HEK293T (cell line): Measurements from ENCODE around the gene COL20A1.

ENCODE experiments used
- CTCF ChIA-PET: fragments of 350-600 bp; formaldehyde crosslinking; extraction: SDS; loops from one replicate; lab custom pipeline; 2021; ENCODE audit warnings: antibody characterized with exemption, inconsistent platforms; lab: Yijun Ruan, JAX
- POLR2A ChIA-PET: fragments of 350-600 bp; formaldehyde crosslinking; extraction: SDS; loops from one replicate; lab custom pipeline; 2020; ENCODE audit warnings: antibody characterized with exemption, inconsistent platforms; lab: Yijun Ruan, JAX
- DNase-seq: peaks from one replicate; pipeline ENCODE4 v3.0.0; 2012; ENCODE audit warnings: mixed read lengths; ENCODE audit errors: extremely low spot score
- ARNT ChIP-seq: fragments of 450-650 bp; IDR thresholded peaks from 2 replicates; pipeline ENCODE4 v1.6.1; 2017; ENCODE audit warnings: mild to moderate bottlenecking
- BHLHE40 ChIP-seq: fragments of 450-650 bp; IDR thresholded peaks from 2 replicates; pipeline ENCODE4 v1.6.1; 2016; ENCODE audit warnings: mild to moderate bottlenecking, moderate library complexity, borderline replicate concordance
- CTBP1 ChIP-seq: fragments of 450-650 bp; IDR thresholded peaks from 2 replicates; pipeline ENCODE4 v1.6.1; 2016; ENCODE audit warnings: borderline replicate concordance
- ELF4 ChIP-seq: fragments of 450-650 bp; IDR thresholded peaks from 2 replicates; pipeline ENCODE4 v1.6.1; 2017; ENCODE audit warnings: antibody characterized with exemption
- FOXA1 ChIP-seq: fragments of 450-650 bp; IDR thresholded peaks from 2 replicates; pipeline ENCODE4 v1.6.1; 2016; ENCODE audit warnings: mild to moderate bottlenecking
- FOXK2 ChIP-seq: fragments of 450-650 bp; IDR thresholded peaks from 2 replicates; pipeline ENCODE4 v1.6.1; 2016; ENCODE audit warnings: mild to moderate bottlenecking
- FOXM1 ChIP-seq: fragments of 450-650 bp; IDR thresholded peaks from 2 replicates; pipeline ENCODE4 v1.6.1; 2017; ENCODE audit warnings: mild to moderate bottlenecking, borderline replicate concordance
- HDGF ChIP-seq: fragments of 450-650 bp; IDR thresholded peaks from 2 replicates; pipeline ENCODE4 v1.6.1; 2017; ENCODE audit warnings: antibody characterized with exemption, borderline replicate concordance
- L3MBTL2 ChIP-seq: fragments of 450-650 bp; conservative IDR thresholded peaks from 2 replicates; pipeline ENCODE4 v1.6.1; 2016; ENCODE audit warnings: mild to moderate bottlenecking
- LEF1 ChIP-seq: fragments of 450-650 bp; IDR thresholded peaks from 2 replicates; pipeline ENCODE4 v1.6.1; 2017; ENCODE audit warnings: mild to moderate bottlenecking, borderline replicate concordance
- NFRKB ChIP-seq: fragments of 450-650 bp; IDR thresholded peaks from 2 replicates; pipeline ENCODE4 v1.6.1; 2016; ENCODE audit warnings: mild to moderate bottlenecking, moderate library complexity
- PKNOX1 ChIP-seq: fragments of 450-650 bp; IDR thresholded peaks from 2 replicates; pipeline ENCODE4 v1.6.1; 2016
- SP1 ChIP-seq: fragments of 450-650 bp; IDR thresholded peaks from 2 replicates; pipeline ENCODE4 v1.6.1; 2017
- SUZ12 ChIP-seq: fragments of 450-650 bp; IDR thresholded peaks from 2 replicates; pipeline ENCODE4 v1.6.1; 2016; ENCODE audit warnings: mild to moderate bottlenecking
- TARDBP ChIP-seq: fragments of 450-650 bp; IDR thresholded peaks from 2 replicates; pipeline ENCODE4 v1.6.1; 2016
- ZNF384 ChIP-seq: fragments of 450-650 bp; IDR thresholded peaks from 2 replicates; pipeline ENCODE4 v1.6.1; 2016

COL20A1 gene

GRCh38 chr20:63308218-63308911 is 15.4 kb downstream of the COL20A1 start:
- ChIA-PET POLR2A (no interaction called here), CTCF (interaction anchor here (0.9 to 4.2 kb wide), 3 partner anchors 17 to 73 kb away, joined by 3 to 44 read pairs (median 3); no protein-coding TSS in a partner anchor)

GRCh38 chr20:63309261-63310071 is 16.5 kb downstream of the COL20A1 start:
- DNase-seq: peak; percentile 74
- ChIA-PET CTCF (interaction anchor here (0.5 to 4.2 kb wide), 12 partner anchors 8 to 187 kb away, joined by 3 to 44 read pairs (median 3); no protein-coding TSS in a partner anchor), POLR2A (interaction anchor here (0.8 to 1.0 kb wide), 2 partner anchors 29 to 72 kb away, joined by 3 read pairs; no protein-coding TSS in a partner anchor)
- no peak for TF ChIP-seq TARDBP
- TF ChIP-seq ARNT: no peak
- no peak for TF ChIP-seq BHLHE40
- no peak for TF ChIP-seq HDGF

More at GRCh38 chr20:63308218-63308911, 15.4 kb downstream of the COL20A1 start:
- no peak for DNase-seq
- TF ChIP-seq ARNT (no peak), NFRKB (no peak), PKNOX1 (no peak), FOXK2 (no peak), ZNF384 (no peak), L3MBTL2 (no peak), LEF1 (no peak)

DNA sequence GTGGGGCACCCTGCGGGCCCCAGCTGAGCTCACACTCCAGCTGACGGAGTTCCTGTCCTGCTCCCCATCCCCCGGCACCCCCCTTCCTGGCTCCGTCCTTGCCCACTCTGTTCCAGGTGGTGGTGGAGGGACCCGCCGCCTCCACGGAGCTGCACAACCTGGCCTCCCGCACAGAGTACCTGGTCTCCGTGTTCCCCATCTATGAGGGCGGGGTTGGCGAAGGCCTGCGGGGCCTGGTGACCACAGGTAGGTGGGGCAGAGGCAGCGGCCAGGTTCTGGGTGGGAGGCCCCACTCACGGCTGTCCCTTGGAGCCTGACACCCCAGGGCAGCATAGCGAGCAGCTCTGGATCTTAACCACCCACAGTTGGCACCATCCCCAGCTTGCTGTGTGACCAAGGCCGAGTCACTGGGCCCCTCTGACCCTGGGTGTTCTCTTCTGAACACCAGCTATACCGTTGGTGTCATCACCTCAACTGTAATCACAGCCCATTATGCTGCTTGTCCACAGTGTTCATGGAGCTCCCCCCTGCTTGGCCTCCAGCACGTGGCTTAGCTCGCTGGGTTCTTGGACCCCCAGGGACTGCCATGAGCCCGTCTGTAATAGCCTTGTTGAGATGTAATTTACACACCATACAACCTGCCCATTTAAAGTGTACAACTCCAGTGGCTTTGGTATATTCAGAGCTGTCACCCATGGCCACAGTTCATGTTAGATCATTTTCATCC is 17.4 kb downstream of the COL20A1 start:
- ChIA-PET POLR2A (interaction anchor here (1.0 kb wide), 1 partner anchor 28 kb away, joined by 3 read pairs; no protein-coding TSS in a partner anchor), CTCF (interaction anchor here (0.6 to 4.2 kb wide), 8 partner anchors 11 to 186 kb away, joined by 3 to 44 read pairs (median 3); no protein-coding TSS in a partner anchor)
- TF ChIP-seq ZNF384 (no peak), FOXM1 (no peak), HDGF (no peak), SUZ12 (no peak), ARNT (no peak), SP1 (no peak), FOXA1 (no peak), CTBP1 (no peak), FOXK2 (no peak), BHLHE40 (no peak), ELF4 (no peak), TARDBP (no peak), NFRKB (no peak), PKNOX1 (no peak), L3MBTL2 (no peak), LEF1 (no peak)
- no peak for DNase-seq

DNA sequence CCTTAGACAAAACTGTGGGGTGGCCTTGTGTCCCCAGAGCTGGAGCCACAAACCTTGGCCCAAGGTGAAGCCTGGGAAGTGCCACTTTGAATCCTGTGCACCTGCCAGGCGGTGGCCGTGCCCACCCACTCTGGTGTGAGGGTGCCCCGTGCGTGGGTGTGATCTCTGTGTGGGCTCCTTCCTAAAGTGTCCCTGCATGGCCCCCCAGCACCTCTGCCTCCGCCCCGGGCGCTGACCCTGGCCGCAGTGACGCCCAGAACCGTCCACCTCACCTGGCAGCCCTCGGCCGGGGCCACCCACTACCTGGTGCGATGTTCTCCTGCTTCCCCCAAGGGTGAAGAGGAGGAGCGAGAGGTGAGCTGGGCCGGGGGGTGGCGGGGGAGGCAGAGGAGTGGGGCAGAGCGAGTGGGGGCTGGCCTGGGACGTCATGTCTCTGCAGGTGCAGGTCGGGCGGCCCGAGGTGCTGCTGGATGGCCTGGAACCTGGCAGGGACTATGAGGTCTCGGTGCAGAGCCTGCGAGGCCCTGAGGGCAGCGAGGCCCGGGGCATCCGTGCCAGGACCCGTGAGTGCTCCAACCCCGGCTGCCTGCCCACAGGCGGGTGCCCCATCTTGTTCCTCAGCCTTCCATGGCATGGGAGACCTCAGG is 18.3 kb downstream of the COL20A1 start:
- TF ChIP-seq ELF4: no peak
- TF ChIP-seq CTBP1: no peak
- no peak for TF ChIP-seq NFRKB
- TF ChIP-seq FOXA1: no peak
- TF ChIP-seq LEF1: no peak
- ChIA-PET POLR2A (no interaction called here), CTCF (interaction anchor here (0.7 to 4.2 kb wide), 3 partner anchors 35 to 70 kb away, joined by 3 to 44 read pairs (median 18); no protein-coding TSS in a partner anchor)
- no peak for DNase-seq

GRCh38 chr20:63311833-63312243 is 18.9 kb downstream of the COL20A1 start:
- DNase-seq: no peak
- no peak for TF ChIP-seq FOXA1
- no peak for TF ChIP-seq FOXK2
- TF ChIP-seq ELF4: no peak
- TF ChIP-seq SUZ12: no peak
- ChIA-PET CTCF (no interaction called here), POLR2A (no interaction called here)

DNA sequence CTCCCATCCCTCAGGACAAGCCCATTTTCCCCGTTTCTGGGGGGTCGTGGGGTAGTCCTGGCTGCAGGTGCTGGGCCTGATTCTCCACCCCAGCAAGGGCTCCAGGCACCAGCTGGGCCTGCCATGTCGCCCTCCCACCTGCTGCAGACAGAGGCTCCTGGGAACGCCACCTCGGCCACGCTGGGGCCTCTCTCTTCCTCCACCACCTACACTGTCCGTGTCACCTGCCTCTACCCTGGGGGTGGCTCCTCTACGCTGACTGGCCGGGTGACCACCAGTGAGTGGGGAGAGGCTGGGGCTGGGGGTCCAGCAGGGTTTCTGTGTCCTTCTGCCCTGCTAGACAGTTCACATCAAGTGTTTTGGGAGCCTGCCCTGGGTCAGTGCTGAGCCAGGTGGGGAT is 19.3 kb downstream of the COL20A1 start:
- POLR2A ChIA-PET: no interaction called here
- CTCF ChIA-PET: no interaction called here
- DNase-seq: no peak
- no peak for TF ChIP-seq PKNOX1
- TF ChIP-seq FOXM1: no peak
- no peak for TF ChIP-seq TARDBP
- no peak for TF ChIP-seq L3MBTL2
- TF ChIP-seq HDGF: no peak
- TF ChIP-seq SUZ12: no peak
